Right lung (tissue), 5 donors: ENCODE measurements around the gene OSM. TPM values are rescaled to one million over a fixed set of nuclear protein-coding genes. Genes with fewer than 3 reads are reported as not detected.

Source experiments
- DNase-seq, 2 donors: peaks; one replicate each; pipeline ENCODE4 v3.0.0-alpha.2; 2013
- polyA plus RNA-seq, 5 donors: library from polyadenylated mRNA; unstranded; fragments of 120-200 nt; gene quantifications; one replicate each; pipeline versions ENCODE4 v1.2.1 to v1.2.3, GENCODE V29; 2013; ENCODE audit warnings: inconsistent platforms in 1 of 5, low replicate concordance in 1 of 5; ENCODE audit not compliant: insufficient read length in 5 of 5, insufficient read depth in 1 of 5

OSM gene
- polyA plus RNA-seq, 5 donors = 0.06 to 0.86 (median 0.19) TPM

- no peak for DNase-seq
These were observed 31.5 kb upstream of the OSM start for GRCh38 chr22:30297991-30298701.

- DNase-seq = no peak
These were observed 30.8 kb upstream of the OSM start for GRCh38 chr22:30297276-30297990.

- no peak for DNase-seq
These were observed 30.2 kb upstream of the OSM start for GRCh38 chr22:30296833-30297232.

- DNase-seq = no peak
These were observed 29.7 kb upstream of the OSM start for GRCh38 chr22:30296324-30296723.

GRCh38 chr22:30295576-30295975 is 28.9 kb upstream of the OSM start:
- DNase-seq = no peak

GRCh38 chr22:30294830-30295229 is 28.2 kb upstream of the OSM start:
- DNase-seq = no peak

- DNase-seq = no peak
These were observed 27.4 kb upstream of the OSM start for GRCh38 chr22:30294066-30294465.

GRCh38 chr22:30293026-30293425 is 26.4 kb upstream of the OSM start:
- no peak for DNase-seq

GRCh38 chr22:30292069-30292970 is 25.7 kb upstream of the OSM start:
- DNase-seq = no peak

- peak; percentile 75 to 76 for DNase-seq
These were observed 24.6 kb upstream of the OSM start for GRCh38 chr22:30291058-30291892.

GRCh38 chr22:30290342-30291057 is 23.8 kb upstream of the OSM start:
- DNase-seq = no peak

GRCh38 chr22:30289980-30290313 is 23.3 kb upstream of the OSM start:
- DNase-seq = no peak

GRCh38 chr22:30289141-30289979 is 22.7 kb upstream of the OSM start, which contains the start of gene CASTOR1:
Gene CASTOR1 (minus strand): TSS chr22:30289505. CDS start chr22:30289497, 8 bp downstream.
- DNase-seq = peak; percentile 97 to 98

GRCh38 chr22:30288419-30289140 is 21.9 kb upstream of the OSM start:
- no peak for DNase-seq

GRCh38 chr22:30287648-30288418 is 21.2 kb upstream of the OSM start:
- peak; percentile 84 to 88 for DNase-seq

GRCh38 chr22:30286813-30287647 is 20.4 kb upstream of the OSM start:
- no peak for DNase-seq

- DNase-seq = no peak
These were observed 19.7 kb upstream of the OSM start for GRCh38 chr22:30286331-30286730.
